ENCODE measurements around the gene ERN1. TPM values are rescaled to one million over a fixed set of nuclear protein-coding genes. Genes with fewer than 3 reads are reported as not detected.

Gene ERN1
- total RNA-seq, 4 donors from 2014 or later = 8.4 to 12.8 (median 12.1) TPM

- Histone ChIP-seq H3K36me3 (peaks cover 0 to 66% of the 10 kb centered on the region in 2 donors), H3K27me3 (no peaks in the 10 kb centered on the region), H3K27ac (peak overlapping the region in 2 of 4 donors; percentile 29 to 60), H3K4me1 (peaks cover 0 to 25% (median 2%) of the 10 kb centered on the region in 3 donors), H3K9me3 (no peaks in the 10 kb centered on the region), H3K4me3 (no peak overlapping the region)
- TF ChIP-seq POLR2A (IDR thresholded peaks at IDR 0.05) (no peak), POLR2AphosphoS5 (IDR thresholded peaks at IDR 0.05) (no peak), EP300 (IDR thresholded peaks at IDR 0.05) (no peak)
- TF ChIP-seq, protein P1, sequence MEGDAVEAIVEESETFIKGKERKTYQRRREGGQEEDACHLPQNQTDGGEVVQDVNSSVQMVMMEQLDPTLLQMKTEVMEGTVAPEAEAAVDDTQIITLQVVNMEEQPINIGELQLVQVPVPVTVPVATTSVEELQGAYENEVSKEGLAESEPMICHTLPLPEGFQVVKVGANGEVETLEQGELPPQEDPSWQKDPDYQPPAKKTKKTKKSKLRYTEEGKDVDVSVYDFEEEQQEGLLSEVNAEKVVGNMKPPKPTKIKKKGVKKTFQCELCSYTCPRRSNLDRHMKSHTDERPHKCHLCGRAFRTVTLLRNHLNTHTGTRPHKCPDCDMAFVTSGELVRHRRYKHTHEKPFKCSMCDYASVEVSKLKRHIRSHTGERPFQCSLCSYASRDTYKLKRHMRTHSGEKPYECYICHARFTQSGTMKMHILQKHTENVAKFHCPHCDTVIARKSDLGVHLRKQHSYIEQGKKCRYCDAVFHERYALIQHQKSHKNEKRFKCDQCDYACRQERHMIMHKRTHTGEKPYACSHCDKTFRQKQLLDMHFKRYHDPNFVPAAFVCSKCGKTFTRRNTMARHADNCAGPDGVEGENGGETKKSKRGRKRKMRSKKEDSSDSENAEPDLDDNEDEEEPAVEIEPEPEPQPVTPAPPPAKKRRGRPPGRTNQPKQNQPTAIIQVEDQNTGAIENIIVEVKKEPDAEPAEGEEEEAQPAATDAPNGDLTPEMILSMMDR (IDR thresholded peaks at IDR 0.05) = no peak
- ATAC-seq = no peak
- WGBS, 2 donors (ENCODE audit: low coverage in 1 of 2) = 72 to 78% methylated on average over 3 of the region's 3 CpGs
These were observed 54.0 kb downstream of the ERN1 start for GRCh38 chr17:64075913-64076312.

DNA sequence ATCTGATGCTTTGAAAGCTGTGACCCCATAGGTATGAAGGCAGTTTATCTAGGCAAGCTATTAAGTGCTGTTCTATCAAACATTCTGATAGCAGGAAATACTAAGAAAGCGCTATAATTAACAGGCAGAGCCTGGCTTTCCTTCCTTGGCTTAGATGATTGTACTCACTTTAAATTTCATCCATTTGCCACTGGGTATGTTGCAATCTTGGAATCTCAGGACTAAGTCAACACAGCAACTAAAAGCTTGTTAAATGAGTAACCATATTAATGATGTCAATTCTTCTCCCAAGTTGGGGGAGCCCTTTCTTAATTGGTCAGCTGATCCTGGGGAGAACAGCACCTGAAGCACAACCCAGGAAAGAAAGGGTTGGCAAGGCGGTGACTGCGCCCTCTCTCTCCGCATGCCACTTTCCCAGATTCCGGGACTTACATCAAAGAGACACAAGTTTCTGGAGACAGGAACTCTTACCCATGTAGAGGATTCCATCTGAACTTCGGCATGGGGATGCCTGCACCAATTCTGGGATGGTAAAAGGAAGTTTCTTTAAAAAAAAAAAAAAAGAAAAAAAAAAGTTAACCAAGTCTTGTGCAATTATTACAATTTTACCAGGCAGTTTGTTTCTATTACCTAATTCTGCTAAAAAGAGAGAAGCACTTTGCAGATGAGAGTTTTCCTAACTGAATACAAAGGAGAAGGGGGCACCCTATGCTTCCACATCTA lies 55.1 kb downstream of the ERN1 start:
- H3K27ac ChIP-seq = peak overlapping the region; percentile 49 to 60 (median 54)
- peak; percentile 74 for ATAC-seq
- no peaks in the 10 kb centered on the region for H3K27me3 ChIP-seq
- H3K9me3 ChIP-seq = peaks cover 0 to 6% (median 0%) of the 10 kb centered on the region in 3 donors
- TF ChIP-seq POLR2AphosphoS5 (IDR thresholded peaks at IDR 0.05) (peak; percentile 31), EP300 (IDR thresholded peaks at IDR 0.05) (no peak)
- H3K36me3 ChIP-seq = peaks cover 0 to 76% of the 10 kb centered on the region in 2 donors
- H3K4me3 ChIP-seq = no peak overlapping the region
- H3K4me1 ChIP-seq = peaks cover 0 to 25% (median 2%) of the 10 kb centered on the region in 3 donors
- WGBS, 2 donors (ENCODE audit: low coverage in 1 of 2) = 75% methylated on average over 1 to 5 of the region's 6 CpGs

- 63 to 82% methylated on average over 7 to 8 of the region's 9 CpGs for WGBS, 2 donors (ENCODE audit: low coverage in 1 of 2)
These were observed 55.9 kb downstream of the ERN1 start for GRCh38 chr17:64073771-64074703.

DNA sequence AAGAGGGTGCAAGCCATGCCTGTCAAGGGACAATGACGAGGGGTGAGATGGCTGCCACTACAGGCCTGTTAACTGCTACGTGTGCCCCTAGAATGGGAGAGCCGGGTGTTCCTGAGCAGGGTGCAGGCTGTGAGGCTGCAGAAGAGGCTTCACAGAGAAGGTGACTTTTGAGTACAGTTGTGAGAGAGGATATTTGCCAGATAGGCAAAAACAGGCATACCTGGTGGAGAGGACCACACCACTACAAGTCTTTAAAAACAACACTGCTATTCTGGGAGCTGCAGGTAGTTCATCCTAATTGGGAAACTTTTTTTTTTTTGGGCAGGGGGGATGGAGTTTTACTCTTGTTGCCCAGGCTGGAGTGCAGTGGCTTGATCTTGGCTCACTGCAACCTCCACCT lies 58.8 kb downstream of the ERN1 start:
- 100% methylated on average over 1 to 2 of the region's 3 CpGs for WGBS, 2 donors (ENCODE audit: low coverage in 1 of 2)

More at GRCh38 chr17:64073771-64074703, 55.9 kb downstream of the ERN1 start:
- H3K4me3 ChIP-seq = no peak overlapping the region
- H3K9me3 ChIP-seq = peaks cover 0 to 14% (median 2%) of the 10 kb centered on the region in 3 donors
- peaks cover 0 to 25% (median 2%) of the 10 kb centered on the region in 3 donors for H3K4me1 ChIP-seq
- H3K36me3 ChIP-seq = peaks cover 0 to 76% of the 10 kb centered on the region in 2 donors
- TF ChIP-seq POLR2AphosphoS5 (IDR thresholded peaks at IDR 0.05) (no peak), POLR2A (IDR thresholded peaks at IDR 0.05) (no peak)
- TF ChIP-seq, protein P1 (IDR thresholded peaks at IDR 0.05) = no peak
- peak overlapping the region in 3 of 4 donors; percentile 49 to 60 (median 56) for H3K27ac ChIP-seq
- peak; percentile 23 for ATAC-seq
- H3K27me3 ChIP-seq = no peaks in the 10 kb centered on the region

More for the DNA sequence above, 58.8 kb downstream of the ERN1 start:
- Histone ChIP-seq H3K9me3 (peaks cover 0 to 21% (median 2%) of the 10 kb centered on the region in 3 donors), H3K36me3 (peaks cover 0 to 85% of the 10 kb centered on the region in 2 donors), H3K27me3 (no peaks in the 10 kb centered on the region), H3K4me3 (no peak overlapping the region), H3K27ac (no peak overlapping the region), H3K4me1 (peaks cover 0 to 21% (median 2%) of the 10 kb centered on the region in 3 donors)
- TF ChIP-seq POLR2A (IDR thresholded peaks at IDR 0.05) = no peak
- no peak for TF ChIP-seq EP300 (IDR thresholded peaks at IDR 0.05)
- TF ChIP-seq, protein P1 (IDR thresholded peaks at IDR 0.05) = no peak
- TF ChIP-seq POLR2AphosphoS5 (IDR thresholded peaks at IDR 0.05) = no peak
- ATAC-seq = no peak

All from gastroesophageal sphincter (tissue), 4 donors.